ENCODE results near the gene GARIN3. TPM values are rescaled to one million over a fixed set of nuclear protein-coding genes. Genes with fewer than 3 reads are reported as not detected.

Gene GARIN3
- not detected for total RNA-seq
- long read RNA-seq, result 0 reads

- no peak for TF ChIP-seq CTCF (IDR thresholded peaks at IDR 0.05)
- ATAC-seq (no peak), DNase-seq (no peak)
- H3K4me3 ChIP-seq, result no peak within 1 kb of the TSS
- no peak within 1 kb of the TSS for H3K27ac ChIP-seq
- no peaks in the 10 kb centered on the region for H3K9me3 ChIP-seq
- intact Hi-C loops (cut with DNase I), result no loop called here
- no peaks in the 10 kb centered on the region for H3K4me1 ChIP-seq
- no peaks in the 10 kb centered on the region for H3K27me3 ChIP-seq
- H3K36me3 ChIP-seq, result no peaks in the 10 kb centered on the region
These were observed at the start of gene GARIN3 for GRCh38 chr5:157166214-157167213. Gene GARIN3, minus strand, starts transcription at chr5:157166264. Its CDS starts 96 bp downstream, at chr5:157166168.

DNA sequence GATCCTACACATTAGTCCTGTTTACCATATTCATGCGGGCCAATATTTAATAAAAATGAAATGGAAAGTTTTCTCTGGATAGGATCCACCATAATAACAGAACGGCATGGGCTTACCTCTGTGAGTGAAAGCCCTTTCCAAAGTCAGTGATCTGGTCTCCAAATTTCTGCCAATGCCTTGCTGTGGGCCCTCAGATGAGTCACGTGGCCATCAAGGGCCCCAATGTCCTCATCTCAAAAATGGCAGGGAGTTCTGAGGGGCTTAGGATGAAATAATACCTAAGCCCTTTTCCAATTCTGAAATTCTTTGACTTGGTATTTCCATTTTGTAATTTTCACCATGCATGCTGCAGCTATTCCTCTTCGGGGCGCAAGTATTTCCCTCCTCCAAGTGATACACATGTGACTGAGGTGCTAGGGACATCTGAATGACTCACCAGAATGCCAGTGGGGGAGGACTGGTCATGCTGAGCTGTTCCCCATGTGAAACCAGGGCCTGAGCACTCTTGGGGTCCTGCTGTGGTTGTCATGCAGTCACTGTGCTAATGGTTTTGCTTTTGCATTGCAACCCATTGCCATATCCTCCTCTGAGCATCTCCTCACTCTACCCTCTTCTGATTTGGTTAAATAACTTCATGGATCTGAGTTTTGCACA lies 49.6 kb upstream of the GARIN3 start:
- no peaks in the 10 kb centered on the region for H3K27me3 ChIP-seq
- H3K4me1 ChIP-seq, result no peaks in the 10 kb centered on the region
- no peak overlapping the region for H3K27ac ChIP-seq
- H3K36me3 ChIP-seq, result no peaks in the 10 kb centered on the region
- intact Hi-C loops (cut with DNase I), result no loop called here
- H3K9me3 ChIP-seq, result no peaks in the 10 kb centered on the region
- DNase-seq, result no peak
- peak; percentile 56 for ATAC-seq
- H3K4me3 ChIP-seq, result no peak overlapping the region
- no peak for TF ChIP-seq CTCF (IDR thresholded peaks at IDR 0.05)

GRCh38 chr5:157214861-157215513 lies 48.9 kb upstream of the GARIN3 start:
- no peak for ATAC-seq
- no peak for TF ChIP-seq CTCF (IDR thresholded peaks at IDR 0.05)
- H3K4me3 ChIP-seq, result no peak overlapping the region
- no peak overlapping the region for H3K27ac ChIP-seq
- DNase-seq, result no peak
- H3K36me3 ChIP-seq, result no peaks in the 10 kb centered on the region
- no peaks in the 10 kb centered on the region for H3K4me1 ChIP-seq
- intact Hi-C loops (cut with DNase I), result no loop called here
- no peaks in the 10 kb centered on the region for H3K27me3 ChIP-seq
- no peaks in the 10 kb centered on the region for H3K9me3 ChIP-seq

GRCh38 chr5:157214415-157214814 lies 48.4 kb upstream of the GARIN3 start:
- Histone ChIP-seq H3K27me3 (no peaks in the 10 kb centered on the region), H3K9me3 (no peaks in the 10 kb centered on the region), H3K4me1 (no peaks in the 10 kb centered on the region), H3K27ac (no peak overlapping the region), H3K4me3 (no peak overlapping the region), H3K36me3 (no peaks in the 10 kb centered on the region)
- ATAC-seq (no peak), DNase-seq (no peak)
- intact Hi-C loops (cut with DNase I), result no loop called here
- TF ChIP-seq CTCF (IDR thresholded peaks at IDR 0.05), result no peak

DNA sequence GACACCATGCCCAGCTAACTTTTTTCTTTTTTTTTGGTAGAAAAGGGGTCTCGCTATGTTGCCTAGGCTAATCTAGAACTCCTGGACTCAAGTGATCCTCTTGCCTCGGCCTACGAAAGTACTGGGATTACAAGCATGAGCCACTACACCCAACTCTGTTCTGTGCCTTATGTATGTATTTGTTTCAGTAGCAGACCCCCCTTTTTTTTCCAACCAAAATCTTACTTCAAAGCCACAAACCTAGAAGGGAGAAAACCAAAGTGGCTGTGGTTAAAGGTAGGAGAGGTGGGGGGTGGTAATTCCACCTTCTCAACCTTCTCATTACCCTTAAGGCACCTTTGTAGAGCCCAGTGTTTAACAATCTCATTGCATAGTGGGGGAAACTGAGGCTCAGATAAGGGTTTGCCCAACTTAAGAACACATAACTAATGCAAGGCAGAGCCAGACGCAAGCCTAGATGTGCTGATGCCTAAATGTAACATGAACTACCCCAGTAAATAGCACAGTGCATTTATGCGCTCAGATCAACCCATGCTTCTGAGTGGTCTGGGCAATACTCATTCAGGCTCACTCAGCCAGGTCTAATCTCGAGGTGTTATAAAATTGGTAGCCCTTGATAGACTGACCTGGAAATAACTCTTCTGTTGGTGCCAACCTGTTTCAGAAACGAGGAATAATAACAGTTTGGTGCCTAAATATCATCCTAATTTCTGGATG lies 47.6 kb upstream of the GARIN3 start:
- TF ChIP-seq CTCF (IDR thresholded peaks at IDR 0.05), result no peak
- Histone ChIP-seq H3K27ac (no peak overlapping the region), H3K9me3 (no peaks in the 10 kb centered on the region), H3K27me3 (no peaks in the 10 kb centered on the region), H3K4me3 (no peak overlapping the region), H3K36me3 (no peaks in the 10 kb centered on the region), H3K4me1 (no peaks in the 10 kb centered on the region)
- ATAC-seq (no peak), DNase-seq (no peak)
- intact Hi-C loops (cut with DNase I), result no loop called here

All from upper lobe of right lung (tissue), 1 donor.